Measurements from ENCODE around the gene GPR171.

GRCh38 chr3:151209654-151210053, 6.6 kb upstream of the GPR171 start:
- no peak for TF ChIP-seq CTCF (IDR thresholded peaks at IDR 0.05)
- TF ChIP-seq EZH2phosphoT487 (IDR thresholded peaks at IDR 0.05), result no peak
- no peak for TF ChIP-seq EZH2 (IDR thresholded peaks at IDR 0.05)
